Stimulated activated naive CD4-positive, alpha-beta T cell treated with Interleukin-2 at 50 U/mL for 16 hours (primary cell): ENCODE data around the gene AVPR2.

ENCODE experiments used
- DNase-seq: peaks from one replicate; lab custom pipeline; 2025; lab: John Stamatoyannopoulos, UW

The AVPR2 gene

GRCh38 chrX:153932220-153932915 is 27.9 kb downstream of the AVPR2 start:
- no peak for DNase-seq

GRCh38 chrX:153933748-153934147 is 29.3 kb downstream of the AVPR2 start:
- no peak for DNase-seq

- DNase-seq: no peak
Observed at GRCh38 chrX:153934148-153934761, 29.8 kb downstream of the AVPR2 start.

GRCh38 chrX:153934762-153935325 is 30.4 kb downstream of the AVPR2 start, which contains the start of gene NAA10:
Gene NAA10, minus strand, starts transcription at chrX:153935037. Its CDS starts 133 bp downstream, at chrX:153934904.
- DNase-seq: peak; percentile 59

- no peak for DNase-seq
Observed at GRCh38 chrX:153935326-153935851, 30.9 kb downstream of the AVPR2 start.

GRCh38 chrX:153937056-153937455 is 32.6 kb downstream of the AVPR2 start:
- DNase-seq: no peak

- DNase-seq: no peak
Observed at GRCh38 chrX:153938226-153938786, 33.8 kb downstream of the AVPR2 start.

GRCh38 chrX:153939573-153939972 is 35.1 kb downstream of the AVPR2 start:
- DNase-seq: no peak

GRCh38 chrX:153941336-153942252 is 37.1 kb downstream of the AVPR2 start:
- no peak for DNase-seq

- DNase-seq: peak; percentile 22
Observed at GRCh38 chrX:153944140-153944799, 39.8 kb downstream of the AVPR2 start, which contains the start of gene RENBP. Gene RENBP, minus strand, starts transcription at chrX:153944643. Its CDS starts 33 bp downstream, at chrX:153944610.

- no peak for DNase-seq
Observed at GRCh38 chrX:153944800-153945150, 40.3 kb downstream of the AVPR2 start.

GRCh38 chrX:153945956-153946943 is 41.8 kb downstream of the AVPR2 start:
- DNase-seq: no peak

- peak; percentile 71 for DNase-seq
Observed at GRCh38 chrX:153947009-153947769, 42.7 kb downstream of the AVPR2 start.

- no peak for DNase-seq
Observed at GRCh38 chrX:153948002-153948466, 43.6 kb downstream of the AVPR2 start.

- no peak for DNase-seq
Observed at GRCh38 chrX:153948847-153949805, 44.7 kb downstream of the AVPR2 start.

GRCh38 chrX:153950127-153950526 is 45.7 kb downstream of the AVPR2 start:
- DNase-seq: no peak

- DNase-seq: no peak
Observed at GRCh38 chrX:153951683-153952372, 47.4 kb downstream of the AVPR2 start.
